VCaP (cell line): ENCODE measurements around the gene CBL.
"Not testable (repeated sequence)": the region's sequence is repeated elsewhere in the genome, so short reads cannot be mapped to it uniquely, and the experiment has no call there.

Source experiments
- H3K27ac ChIP-seq: fragments of 450-650 bp; 2 replicates; pipeline ENCODE4 v1.5.1; 2017
- CTCF ChIP-seq: fragments of 450-650 bp; conservative IDR thresholded peaks from 2 replicates; pipeline ENCODE4 v1.5.1; 2017; ENCODE audit warnings: mild to moderate bottlenecking, moderate library complexity

Gene CBL

DNA sequence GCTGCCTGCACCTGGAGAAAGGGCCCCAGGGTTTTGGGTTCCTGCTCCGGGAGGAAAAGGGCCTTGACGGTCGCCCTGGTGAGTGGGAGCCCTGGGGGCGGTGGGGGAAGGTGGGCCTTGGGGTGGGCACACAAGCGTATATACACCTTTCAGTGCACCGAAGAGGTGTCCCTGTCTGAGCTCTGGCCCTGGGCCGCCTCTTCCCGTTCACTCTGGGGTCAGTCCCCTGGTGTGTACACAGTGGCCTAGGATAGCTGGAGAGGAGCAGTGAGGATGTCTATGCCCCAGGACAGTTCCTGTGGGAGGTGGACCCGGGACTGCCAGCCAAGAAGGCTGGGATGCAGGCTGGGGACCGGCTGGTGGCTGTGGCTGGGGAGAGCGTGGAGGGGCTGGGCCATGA, 18.1 kb upstream of the CBL start:
- TF ChIP-seq CTCF: no peak
- no peak overlapping the region for H3K27ac ChIP-seq

DNA sequence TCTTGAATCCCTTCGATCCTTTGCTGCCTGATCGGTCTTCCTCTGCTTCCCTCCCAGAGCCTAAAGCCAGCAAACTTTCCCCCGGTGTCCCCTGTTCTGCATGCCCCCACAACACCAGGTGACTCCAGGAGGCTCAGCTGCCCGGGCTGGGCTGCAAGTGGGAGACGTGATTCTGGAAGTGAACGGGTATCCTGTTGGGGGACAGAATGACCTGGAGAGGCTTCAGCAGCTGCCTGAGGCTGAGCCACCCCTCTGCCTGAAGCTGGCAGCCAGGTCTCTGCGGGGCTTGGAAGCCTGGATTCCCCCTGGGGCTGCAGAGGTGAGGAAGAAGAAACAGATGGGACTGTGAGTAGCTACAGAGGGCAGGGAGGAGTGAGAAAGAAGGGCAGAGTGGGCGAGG, 17.3 kb upstream of the CBL start:
- no peak overlapping the region for H3K27ac ChIP-seq
- TF ChIP-seq CTCF: no peak

GRCh38 chr11:119189393-119189792, 16.7 kb upstream of the CBL start:
- TF ChIP-seq CTCF: no peak
- no peak overlapping the region for H3K27ac ChIP-seq

- H3K27ac ChIP-seq: no peak overlapping the region
- TF ChIP-seq CTCF: no peak
Measured at GRCh38 chr11:119190531-119190930, 15.6 kb upstream of the CBL start.

GRCh38 chr11:119191265-119191664, 14.9 kb upstream of the CBL start:
- not testable (repeated sequence) for H3K27ac ChIP-seq

- TF ChIP-seq CTCF: no peak
- H3K27ac ChIP-seq: no peak overlapping the region
Measured at GRCh38 chr11:119192111-119192510, 14.0 kb upstream of the CBL start.

DNA sequence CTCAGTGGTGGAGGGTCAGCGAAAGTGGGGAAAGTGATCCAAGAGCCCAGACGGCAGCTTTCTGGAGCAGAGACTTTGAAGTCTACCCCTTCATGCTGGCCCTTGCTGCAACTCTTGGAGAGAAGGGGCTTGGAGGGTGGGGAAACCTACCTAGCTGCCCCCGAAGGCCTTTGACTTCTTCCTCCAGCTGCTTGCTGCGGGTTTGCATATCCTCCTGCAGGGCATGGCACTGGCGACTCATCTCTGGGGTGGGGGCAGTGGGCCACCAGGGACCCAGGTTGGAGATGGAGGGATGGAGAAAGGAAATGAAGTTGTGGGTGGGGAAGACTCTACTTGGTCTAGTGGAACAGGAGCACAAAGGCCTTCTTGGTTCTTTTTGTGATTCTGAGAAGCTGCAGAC, 13.1 kb upstream of the CBL start:
- H3K27ac ChIP-seq: no peak overlapping the region
- no peak for TF ChIP-seq CTCF

GRCh38 chr11:119193626-119194025, 12.5 kb upstream of the CBL start:
- no peak for TF ChIP-seq CTCF
- H3K27ac ChIP-seq: no peak overlapping the region
